ENCODE results near the gene FAM114A1.
A peak's percentile ranks its signal among the peaks of the same experiment; 100 is the strongest.

FAM114A1 gene

GRCh38 chr4:38867478-38868058 is at the start of gene FAM114A1:
Gene FAM114A1 (plus strand): TSS chr4:38867806. CDS start chr4:38878079, 10,273 bp downstream.
- DNase-seq, result no peak

GRCh38 chr4:38818441-38818976 is 49.1 kb upstream of the FAM114A1 start:
- DNase-seq, result no peak

GRCh38 chr4:38819569-38819968 is 48.0 kb upstream of the FAM114A1 start:
- no peak for DNase-seq

- DNase-seq, result no peak
These were observed 47.1 kb upstream of the FAM114A1 start for GRCh38 chr4:38820329-38821061.

GRCh38 chr4:38821739-38822138 is 45.9 kb upstream of the FAM114A1 start:
- DNase-seq, result no peak

- no peak for DNase-seq
These were observed 44.8 kb upstream of the FAM114A1 start for GRCh38 chr4:38822748-38823303.

- no peak for DNase-seq
These were observed 43.8 kb upstream of the FAM114A1 start for GRCh38 chr4:38823766-38824165.

- DNase-seq, result no peak
These were observed 38.4 kb upstream of the FAM114A1 start for GRCh38 chr4:38829237-38829636.

GRCh38 chr4:38831653-38832052 is 36.0 kb upstream of the FAM114A1 start:
- DNase-seq, result no peak

GRCh38 chr4:38832206-38832605 is 35.4 kb upstream of the FAM114A1 start:
- no peak for DNase-seq

- no peak for DNase-seq
These were observed 34.7 kb upstream of the FAM114A1 start for GRCh38 chr4:38832624-38833528.

GRCh38 chr4:38834570-38834969 is 33.0 kb upstream of the FAM114A1 start:
- no peak for DNase-seq

- no peak for DNase-seq
These were observed 30.3 kb upstream of the FAM114A1 start for GRCh38 chr4:38837334-38837733.

- DNase-seq, result no peak
These were observed 29.8 kb upstream of the FAM114A1 start for GRCh38 chr4:38837849-38838248.

GRCh38 chr4:38842994-38843393 is 24.6 kb upstream of the FAM114A1 start:
- DNase-seq, result no peak

GRCh38 chr4:38846015-38846414 is 21.6 kb upstream of the FAM114A1 start:
- no peak for DNase-seq

- DNase-seq, result no peak
These were observed 12.1 kb upstream of the FAM114A1 start for GRCh38 chr4:38855466-38855865.

- DNase-seq, result no peak
These were observed 11.6 kb upstream of the FAM114A1 start for GRCh38 chr4:38856046-38856445.

- peak; percentile 62 for DNase-seq
These were observed 10.9 kb upstream of the FAM114A1 start, which contains the start of gene TLR6 for GRCh38 chr4:38856524-38857337. Gene TLR6 (minus strand): TSS chr4:38856817. CDS start chr4:38829473, 27,344 bp downstream.

GRCh38 chr4:38857354-38858096 is 10.1 kb upstream of the FAM114A1 start:
- no peak for DNase-seq

- DNase-seq, result no peak
These were observed 9.5 kb upstream of the FAM114A1 start for GRCh38 chr4:38858097-38858420.

Data from activated T-cell treated with anti-CD3 and anti-CD28 coated beads for 4 hours (primary cell).